Measurements from ENCODE around the gene GALK2. TPM values are rescaled to one million over a fixed set of nuclear protein-coding genes. Genes with fewer than 3 reads are reported as not detected.

The GALK2 gene
- total and polyA plus RNA-seq, 2 of the 4 experiments (the other 2 are of a cell fraction): 27.0 to 63.6 TPM

GRCh38 chr15:49361370-49361769 is 191.3 kb downstream of the GALK2 start:
- in situ Hi-C loops (cut with MboI; ENCODE audit: low sequenced_read_pairs): no loop called here
- dilution Hi-C loops (cut with HindIII; ENCODE audit: low sequenced_read_pairs, unreplicated experiment): no loop called here
- Histone ChIP-seq H3K27ac (ENCODE audit: insufficient read depth, low read length) (no peak overlapping the region), H4K91ac (ENCODE audit: insufficient read depth, low read depth, low read length) (no peak overlapping the region), H3K79me1 (ENCODE audit: low read depth in 1 of 2, low read length in 2 of 2) (no peaks in the 10 kb centered on the region), H3K27me3 (ENCODE audit: control insufficient read depth, insufficient read depth, low read length) (no peaks in the 10 kb centered on the region), H3K36me3 (ENCODE audit: control insufficient read depth, insufficient read depth, low read length) (no peaks in the 10 kb centered on the region), H3K4me1 (ENCODE audit: control insufficient read depth, insufficient read depth, low read length) (no peaks in the 10 kb centered on the region), H2BK20ac (ENCODE audit: low read depth, low read length) (no peak overlapping the region), H3K4me3 (ENCODE audit: insufficient read depth, low read depth, low read length) (no peak overlapping the region), H3K56ac (ENCODE audit: extremely low read depth, insufficient read depth, low read length) (no peak overlapping the region), H3K18ac (ENCODE audit: low read depth, low read length) (no peak overlapping the region), H3K9ac (ENCODE audit: low read depth, low read length) (no peak overlapping the region), H3K14ac (replicated peaks; ENCODE audit: low read depth, low read length) (no peak overlapping the region), H2BK5ac (ENCODE audit: low read depth, low read length, poor library complexity, severe bottlenecking) (no peak overlapping the region), H3K9me1 (ENCODE audit: insufficient read depth, low read length) (no peaks in the 10 kb centered on the region), H3K4me2 (ENCODE audit: low read depth, low read length) (no peak overlapping the region), H2BK15ac (ENCODE audit: low read depth, low read length) (no peak overlapping the region), H2AK5ac (ENCODE audit: low read depth, low read length) (no peak overlapping the region), H2AFZ (replicated peaks; ENCODE audit: low read length, poor library complexity) (no peak overlapping the region), H3K23ac (ENCODE audit: low read depth, low read length) (no peak overlapping the region), H3K4ac (ENCODE audit: low read depth, low read length) (no peak overlapping the region), H2AK9ac (replicated peaks; ENCODE audit: low read depth, low read length, poor library complexity) (no peak overlapping the region), H2BK120ac (ENCODE audit: low read depth, low read length) (no peak overlapping the region), H4K20me1 (ENCODE audit: insufficient read depth, low read length) (no peaks in the 10 kb centered on the region), H4K8ac (ENCODE audit: low read depth in 2 of 2, low read length in 2 of 2) (no peak overlapping the region), H3K9me3 (ENCODE audit: control insufficient read depth, insufficient read depth, low read length) (no peaks in the 10 kb centered on the region), H4K5ac (ENCODE audit: low read depth, low read length) (no peak overlapping the region)
- no peak for DNase-seq
- BruUV-seq (replicated peaks): no TSS peak
- WGBS, 2 experiments (ENCODE audit: extremely low coverage in 2 of 2, insufficient read length in 1 of 2): no CpG with 5 or more reads among the region's 3 CpGs
- ATAC-seq (ENCODE audit: low read depth): no peak
- POLR2A ChIA-PET (ENCODE audit: unreplicated experiment): no interaction called here
- TF ChIP-seq SMC3 (IDR thresholded peaks at IDR 0.05; ENCODE audit: low read depth, low read length) (no peak), RFX5 (IDR thresholded peaks at IDR 0.05; ENCODE audit: low read depth, low read length) (no peak), CTCF (conservative IDR thresholded peaks at IDR 0.05; ENCODE audit: low read depth, low read length) (no peak), MAZ (IDR thresholded peaks at IDR 0.05; ENCODE audit: borderline replicate concordance, low read depth, low read length) (no peak), NFE2L2 (IDR thresholded peaks at IDR 0.05; ENCODE audit: low read depth, low read length) (no peak), MXI1 (IDR thresholded peaks at IDR 0.05; ENCODE audit: borderline replicate concordance, low read depth, low read length) (no peak), POLR2A (IDR thresholded peaks at IDR 0.05; ENCODE audit: low read depth, low read length) (no peak), BHLHE40 (IDR thresholded peaks at IDR 0.05; ENCODE audit: low read depth, low read length) (no peak), CHD1 (IDR thresholded peaks at IDR 0.05; ENCODE audit: low read depth, low read length) (no peak), USF2 (IDR thresholded peaks at IDR 0.05; ENCODE audit: low read depth, low read length) (no peak), FOS (IDR thresholded peaks at IDR 0.05; ENCODE audit: low read depth, low read length) (no peak), RCOR1 (IDR thresholded peaks at IDR 0.05; ENCODE audit: insufficient replicate concordance, low read length) (no peak)
- intact Hi-C loops (cut with micrococcal nuclease): no loop called here
- CTCF ChIA-PET: no interaction called here
